HEK293 (cell line): Measurements from ENCODE around the gene ARPC4.

ENCODE experiments used
- CTCF ChIA-PET: fragments of 350-600 bp; formaldehyde crosslinking; extraction: SDS; loops from one replicate; lab custom pipeline; 2021; ENCODE audit warnings: antibody characterized with exemption; lab: Yijun Ruan, JAX
- POLR2A ChIA-PET: fragments of 300-600 bp; formaldehyde crosslinking; extraction: SDS; loops from one replicate; lab custom pipeline; 2020; ENCODE audit warnings: antibody characterized with exemption, inconsistent platforms; lab: Yijun Ruan, JAX
- H3K27ac ChIP-seq: fragments of 200-500 bp; sonication (Bioruptor generic); 2 replicates; pipeline ENCODE4 v1.5.1; 2014; ENCODE audit warnings: low read depth, low read length, control low read depth, inconsistent platforms; ENCODE audit errors: extremely low read depth
- H3K36me3 ChIP-seq, 2 experiments: fragments of 200-500 bp in 1 of 2; sonication (Bioruptor generic) in 1 of 2; 1 replicate in 1 of 2; 2 replicates in 1 of 2; pipeline ENCODE4 v1.5.1; 2014 to 2017; ENCODE audit warnings: inconsistent platforms in 2 of 2, low read length in 2 of 2; ENCODE audit not compliant: control insufficient read depth in 2 of 2, insufficient read depth in 1 of 2
- H3K4me1 ChIP-seq: fragments of 200-500 bp; sonication (Bioruptor generic); 2 replicates; pipeline ENCODE4 v1.5.1; 2014; ENCODE audit warnings: mild to moderate bottlenecking, low read length, inconsistent platforms; ENCODE audit not compliant: control insufficient read depth, insufficient read depth
- H3K4me3 ChIP-seq: 2 replicates; pipeline ENCODE4 v1.5.1; 2011; ENCODE audit warnings: low read depth, mild to moderate bottlenecking, control low read depth, low read length, moderate library complexity
- H3K9me3 ChIP-seq: fragments of 200-500 bp; sonication (Bioruptor generic); 2 replicates; pipeline ENCODE4 v1.5.1; 2014; ENCODE audit warnings: low read depth, low read length, inconsistent platforms; ENCODE audit not compliant: control insufficient read depth, insufficient read depth
- REPIN1 ChIP-seq: fragments of 450-650 bp; formaldehyde crosslinking; IDR thresholded peaks from 2 replicates; pipeline ENCODE4 v1.5.1; 2017; ENCODE audit warnings: missing biosample characterization, missing genetic modification characterization, low read depth
- SALL2 ChIP-seq: fragments of 450-650 bp; formaldehyde crosslinking; IDR thresholded peaks from 2 replicates; pipeline ENCODE4 v1.5.0; 2017; ENCODE audit warnings: missing biosample characterization, mild to moderate bottlenecking, missing genetic modification characterization, borderline replicate concordance
- ZBTB17 ChIP-seq: fragments of 450-650 bp; formaldehyde crosslinking; IDR thresholded peaks from 2 replicates; pipeline ENCODE4 v1.5.1; 2016; ENCODE audit warnings: missing biosample characterization, missing genetic modification characterization
- ZBTB49 ChIP-seq: fragments of 450-650 bp; formaldehyde crosslinking; IDR thresholded peaks from 2 replicates; pipeline ENCODE4 v1.5.1; 2016; ENCODE audit warnings: missing biosample characterization, missing genetic modification characterization, low read depth
- ZIC2 ChIP-seq: fragments of 450-650 bp; formaldehyde crosslinking; IDR thresholded peaks from 2 replicates; pipeline ENCODE4 v1.5.1; 2016; ENCODE audit warnings: missing biosample characterization, missing genetic modification characterization
- ZNF10 ChIP-seq: fragments of 450-650 bp; formaldehyde crosslinking; IDR thresholded peaks from 2 replicates; pipeline ENCODE4 v1.5.1; 2017; ENCODE audit warnings: missing biosample characterization, missing genetic modification characterization
- ZNF114 ChIP-seq: fragments of 450-650 bp; formaldehyde crosslinking; IDR thresholded peaks from 2 replicates; pipeline ENCODE4 v1.5.0; 2017; ENCODE audit warnings: missing biosample characterization, missing genetic modification characterization
- ZNF146 ChIP-seq: fragments of 450-650 bp; formaldehyde crosslinking; IDR thresholded peaks from 2 replicates; pipeline ENCODE4 v1.5.1; 2016; ENCODE audit warnings: missing biosample characterization, missing genetic modification characterization
- ZNF2 ChIP-seq: fragments of 450-650 bp; formaldehyde crosslinking; IDR thresholded peaks from 2 replicates; pipeline ENCODE4 v1.5.1; 2016; ENCODE audit warnings: missing biosample characterization, missing genetic modification characterization
- ZNF211 ChIP-seq: fragments of 450-650 bp; formaldehyde crosslinking; IDR thresholded peaks from 2 replicates; pipeline ENCODE4 v1.5.1; 2016; ENCODE audit warnings: low read depth, missing biosample characterization, missing genetic modification characterization
- ZNF335 ChIP-seq: fragments of 450-650 bp; formaldehyde crosslinking; conservative IDR thresholded peaks from 2 replicates; pipeline ENCODE4 v1.5.1; 2016; ENCODE audit warnings: missing biosample characterization, missing genetic modification characterization
- ZNF585B ChIP-seq: fragments of 450-650 bp; formaldehyde crosslinking; IDR thresholded peaks from 2 replicates; pipeline ENCODE4 v1.5.1; 2016; ENCODE audit warnings: missing biosample characterization, missing genetic modification characterization
- ZNF621 ChIP-seq: fragments of 450-650 bp; formaldehyde crosslinking; IDR thresholded peaks from 2 replicates; pipeline ENCODE4 v1.5.1; 2017; ENCODE audit warnings: missing biosample characterization, missing genetic modification characterization
- ZNF664 ChIP-seq: fragments of 450-650 bp; formaldehyde crosslinking; IDR thresholded peaks from 2 replicates; pipeline ENCODE4 v1.5.1; 2016; ENCODE audit warnings: missing biosample characterization, missing genetic modification characterization
- ZSCAN30 ChIP-seq: fragments of 450-650 bp; IDR thresholded peaks from 2 replicates; pipeline ENCODE4 v1.5.1; 2018; ENCODE audit warnings: missing biosample characterization, mild to moderate bottlenecking, missing genetic modification characterization, moderate library complexity
- TF ChIP-seq, protein P1 (sequence below): fragments of 450-650 bp; formaldehyde crosslinking; IDR thresholded peaks from 2 replicates; pipeline ENCODE4 v1.5.1; 2016; ENCODE audit warnings: missing biosample characterization, missing genetic modification characterization
- TF ChIP-seq, protein P2 (sequence below): fragments of 450-650 bp; formaldehyde crosslinking; IDR thresholded peaks from 2 replicates; pipeline ENCODE4 v1.5.1; 2016; ENCODE audit warnings: missing biosample characterization, missing genetic modification characterization, low read depth
- TF ChIP-seq, protein P3 (sequence below): fragments of 450-650 bp; formaldehyde crosslinking; IDR thresholded peaks from 2 replicates; pipeline ENCODE4 v1.5.1; 2016; ENCODE audit warnings: missing biosample characterization, missing genetic modification characterization
- TF ChIP-seq, protein P4 (sequence below): fragments of 450-650 bp; formaldehyde crosslinking; IDR thresholded peaks from 2 replicates; pipeline ENCODE4 v1.5.1; 2016; ENCODE audit warnings: missing biosample characterization, missing genetic modification characterization

ARPC4 gene

DNA sequence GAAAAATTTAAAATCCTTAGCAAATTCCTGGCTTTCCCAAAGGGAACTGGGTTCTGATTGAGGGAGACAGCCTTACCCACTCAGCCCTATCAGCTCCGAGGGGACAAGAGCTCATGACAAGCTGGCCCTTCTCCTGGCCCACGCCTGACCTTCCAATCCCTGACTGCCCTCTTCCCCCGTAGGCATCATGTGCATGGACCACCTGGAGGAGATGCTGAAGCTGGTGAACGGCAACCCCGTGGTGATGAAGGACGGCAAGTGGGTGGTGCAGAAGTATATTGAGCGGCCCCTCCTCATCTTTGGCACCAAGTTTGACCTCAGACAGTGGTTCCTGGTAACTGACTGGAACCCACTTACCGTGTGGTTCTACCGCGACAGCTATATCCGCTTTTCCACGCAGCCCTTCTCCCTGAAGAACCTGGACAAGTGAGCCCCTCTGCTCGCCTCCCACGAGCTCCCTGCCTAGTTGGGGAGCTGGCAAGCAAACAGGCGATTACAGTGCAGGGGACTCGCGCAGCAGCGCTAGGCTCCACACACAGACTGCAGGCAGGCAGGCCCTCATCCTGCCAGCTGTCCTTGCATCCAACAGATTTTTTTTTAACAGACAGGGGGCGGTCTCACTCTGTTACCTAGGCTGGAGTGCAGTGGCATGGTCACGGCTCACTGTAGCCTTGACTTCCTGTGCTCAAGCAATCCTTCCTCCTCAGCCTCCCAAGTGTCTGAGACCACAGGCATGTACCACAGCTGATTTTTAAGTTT lies 34.1 kb downstream of the ARPC4 start (continued):
- TF ChIP-seq ZSCAN30 (tag by site-specific recombination): 0 out of 2 replicates have a peak, but pooled peaks have one; percentile 45
- TF ChIP-seq, protein P1, sequence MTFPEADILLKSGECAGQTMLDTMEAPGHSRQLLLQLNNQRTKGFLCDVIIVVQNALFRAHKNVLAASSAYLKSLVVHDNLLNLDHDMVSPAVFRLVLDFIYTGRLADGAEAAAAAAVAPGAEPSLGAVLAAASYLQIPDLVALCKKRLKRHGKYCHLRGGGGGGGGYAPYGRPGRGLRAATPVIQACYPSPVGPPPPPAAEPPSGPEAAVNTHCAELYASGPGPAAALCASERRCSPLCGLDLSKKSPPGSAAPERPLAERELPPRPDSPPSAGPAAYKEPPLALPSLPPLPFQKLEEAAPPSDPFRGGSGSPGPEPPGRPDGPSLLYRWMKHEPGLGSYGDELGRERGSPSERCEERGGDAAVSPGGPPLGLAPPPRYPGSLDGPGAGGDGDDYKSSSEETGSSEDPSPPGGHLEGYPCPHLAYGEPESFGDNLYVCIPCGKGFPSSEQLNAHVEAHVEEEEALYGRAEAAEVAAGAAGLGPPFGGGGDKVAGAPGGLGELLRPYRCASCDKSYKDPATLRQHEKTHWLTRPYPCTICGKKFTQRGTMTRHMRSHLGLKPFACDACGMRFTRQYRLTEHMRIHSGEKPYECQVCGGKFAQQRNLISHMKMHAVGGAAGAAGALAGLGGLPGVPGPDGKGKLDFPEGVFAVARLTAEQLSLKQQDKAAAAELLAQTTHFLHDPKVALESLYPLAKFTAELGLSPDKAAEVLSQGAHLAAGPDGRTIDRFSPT (tag by site-specific recombination): no peak
- 0 out of 2 replicates have a peak, but pooled peaks have one; percentile 28 for TF ChIP-seq ZNF2 (tag by site-specific recombination)
- no peak for TF ChIP-seq ZIC2 (tag by site-specific recombination)
- TF ChIP-seq ZNF585B (tag by site-specific recombination): no peak
- TF ChIP-seq, protein P2, sequence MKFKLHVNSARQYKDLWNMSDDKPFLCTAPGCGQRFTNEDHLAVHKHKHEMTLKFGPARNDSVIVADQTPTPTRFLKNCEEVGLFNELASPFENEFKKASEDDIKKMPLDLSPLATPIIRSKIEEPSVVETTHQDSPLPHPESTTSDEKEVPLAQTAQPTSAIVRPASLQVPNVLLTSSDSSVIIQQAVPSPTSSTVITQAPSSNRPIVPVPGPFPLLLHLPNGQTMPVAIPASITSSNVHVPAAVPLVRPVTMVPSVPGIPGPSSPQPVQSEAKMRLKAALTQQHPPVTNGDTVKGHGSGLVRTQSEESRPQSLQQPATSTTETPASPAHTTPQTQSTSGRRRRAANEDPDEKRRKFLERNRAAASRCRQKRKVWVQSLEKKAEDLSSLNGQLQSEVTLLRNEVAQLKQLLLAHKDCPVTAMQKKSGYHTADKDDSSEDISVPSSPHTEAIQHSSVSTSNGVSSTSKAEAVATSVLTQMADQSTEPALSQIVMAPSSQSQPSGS (tag by site-specific recombination): no peak
- TF ChIP-seq REPIN1 (tag by site-specific recombination): no peak

- Histone ChIP-seq H3K9me3 (no peaks in the 10 kb centered on the region), H3K4me1 (no peaks in the 10 kb centered on the region), H3K4me3 (no peak overlapping the region), H3K27ac (no peak overlapping the region), H3K36me3 (peaks cover 22 to 58% of the 10 kb centered on the region in 2 experiments)
- ChIA-PET CTCF (interaction anchor here (0.6 to 1.2 kb wide), 3 partner anchors 111 to 883 kb away, joined by 3 to 4 read pairs (median 4); no protein-coding TSS in a partner anchor), POLR2A (interaction anchor here (1.1 kb wide), 1 partner anchor 15 kb away, joined by 3 read pairs; no protein-coding TSS in a partner anchor)
- TF ChIP-seq, protein P3, sequence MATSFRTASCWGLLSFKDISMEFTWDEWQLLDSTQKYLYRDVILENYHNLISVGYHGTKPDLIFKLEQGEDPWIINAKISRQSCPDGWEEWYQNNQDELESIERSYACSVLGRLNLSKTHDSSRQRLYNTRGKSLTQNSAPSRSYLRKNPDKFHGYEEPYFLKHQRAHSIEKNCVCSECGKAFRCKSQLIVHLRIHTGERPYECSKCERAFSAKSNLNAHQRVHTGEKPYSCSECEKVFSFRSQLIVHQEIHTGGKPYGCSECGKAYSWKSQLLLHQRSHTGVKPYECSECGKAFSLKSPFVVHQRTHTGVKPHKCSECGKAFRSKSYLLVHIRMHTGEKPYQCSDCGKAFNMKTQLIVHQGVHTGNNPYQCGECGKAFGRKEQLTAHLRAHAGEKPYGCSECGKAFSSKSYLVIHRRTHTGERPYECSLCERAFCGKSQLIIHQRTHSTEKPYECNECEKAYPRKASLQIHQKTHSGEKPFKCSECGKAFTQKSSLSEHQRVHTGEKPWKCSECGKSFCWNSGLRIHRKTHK (tag by site-specific recombination): no peak
- TF ChIP-seq ZNF146 (tag by site-specific recombination) (no peak), ZNF211 (tag by site-specific recombination) (no peak)
Measured at GRCh38 chr3:9828801-9829755, 36.2 kb downstream of the ARPC4 start.

DNA sequence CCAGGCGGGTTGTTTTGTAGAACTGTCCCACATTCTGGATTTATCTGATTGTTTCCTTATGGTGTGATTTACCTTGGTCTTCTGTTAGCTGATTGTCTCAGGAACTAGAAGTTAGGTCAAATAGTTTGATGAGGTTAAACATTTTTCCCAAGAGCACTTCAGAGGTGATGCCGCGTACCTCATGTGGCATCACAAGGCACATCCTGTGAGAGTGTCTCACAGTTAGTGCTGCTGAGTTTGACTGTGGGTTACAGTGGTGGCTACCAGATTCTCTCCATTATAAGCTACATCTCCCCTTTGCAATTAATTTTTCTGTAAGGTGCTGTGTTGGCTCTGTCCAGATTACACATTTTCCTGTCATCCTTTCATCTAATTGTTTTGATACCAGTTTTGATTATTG lies 38.4 kb downstream of the ARPC4 start:
- H3K27ac ChIP-seq: no peak overlapping the region
- no peaks in the 10 kb centered on the region for H3K4me1 ChIP-seq
- no peaks in the 10 kb centered on the region for H3K9me3 ChIP-seq
- POLR2A ChIA-PET: interaction anchor here (0.9 to 1.3 kb wide), 2 partner anchors 11 to 13 kb away, joined by 3 to 4 read pairs; partner anchors contain the start of gene RPUSD3
- CTCF ChIA-PET: interaction anchor here (1.2 kb wide), 1 partner anchor 115 kb away, joined by 6 read pairs; no protein-coding TSS in a partner anchor
- H3K36me3 ChIP-seq: peaks cover 22 to 74% of the 10 kb centered on the region in 2 experiments
- no peak overlapping the region for H3K4me3 ChIP-seq
- TF ChIP-seq ZBTB17 (tag by site-specific recombination) (no peak), ZNF335 (tag by site-specific recombination) (no peak), ZNF664 (tag by site-specific recombination) (no peak), ZNF114 (tag by site-specific recombination) (no peak), ZNF10 (tag by site-specific recombination) (no peak), ZBTB49 (tag by site-specific recombination) (no peak), SALL2 (no peak), ZNF621 (tag by site-specific recombination) (no peak)
- TF ChIP-seq, protein P4, sequence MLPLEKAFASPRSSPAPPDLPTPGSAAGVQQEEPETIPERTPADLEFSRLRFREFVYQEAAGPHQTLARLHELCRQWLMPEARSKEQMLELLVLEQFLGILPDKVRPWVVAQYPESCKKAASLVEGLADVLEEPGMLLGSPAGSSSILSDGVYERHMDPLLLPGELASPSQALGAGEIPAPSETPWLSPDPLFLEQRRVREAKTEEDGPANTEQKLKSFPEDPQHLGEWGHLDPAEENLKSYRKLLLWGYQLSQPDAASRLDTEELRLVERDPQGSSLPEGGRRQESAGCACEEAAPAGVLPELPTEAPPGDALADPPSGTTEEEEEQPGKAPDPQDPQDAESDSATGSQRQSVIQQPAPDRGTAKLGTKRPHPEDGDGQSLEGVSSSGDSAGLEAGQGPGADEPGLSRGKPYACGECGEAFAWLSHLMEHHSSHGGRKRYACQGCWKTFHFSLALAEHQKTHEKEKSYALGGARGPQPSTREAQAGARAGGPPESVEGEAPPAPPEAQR: no peak
